HK-2 (cell line): Measurements from ENCODE around the gene C11orf21.
A peak's percentile ranks its signal among the peaks of the same experiment; 100 is the strongest.
"Not testable (repeated sequence)": the region's sequence is repeated elsewhere in the genome, so short reads cannot be mapped to it uniquely, and the experiment has no call there.

Source experiments
- DNase-seq: peaks from one replicate; pipeline ENCODE4 v3.0.0-alpha.2; 2018; ENCODE audit not compliant: unreplicated experiment

Gene C11orf21

GRCh38 chr11:2301631-2302305 is at the start of gene C11orf21, which contains the start of gene TSPAN32:
Gene C11orf21 (minus strand): TSS chr11:2301918. CDS start chr11:2301808, 110 bp downstream.
Gene TSPAN32 (plus strand): TSS chr11:2302013. CDS start chr11:2302150, 137 bp downstream.
- peak; percentile 53 for DNase-seq

DNA sequence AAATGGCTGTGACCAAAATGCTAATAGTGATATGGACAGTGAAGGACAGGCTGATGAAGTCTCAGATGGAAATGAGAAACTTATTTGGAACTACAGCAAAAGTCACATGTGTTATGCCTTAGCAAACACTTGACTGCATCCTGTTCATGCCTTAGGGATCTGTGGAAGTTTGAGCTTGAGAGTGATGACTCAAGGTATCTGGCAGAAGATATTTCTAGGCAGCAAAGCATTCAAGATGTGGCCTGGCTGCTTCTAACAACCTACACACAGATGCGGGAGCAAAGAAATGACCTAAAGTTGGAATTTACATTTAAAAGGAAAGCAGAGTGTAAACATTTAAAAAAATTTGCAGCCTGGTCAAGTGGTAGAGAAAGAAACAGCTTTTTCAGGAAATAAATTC is 47.3 kb upstream of the C11orf21 start:
- no peak for DNase-seq

GRCh38 chr11:2347308-2347830 is 45.7 kb upstream of the C11orf21 start:
- no peak for DNase-seq

GRCh38 chr11:2346586-2347307 is 45.0 kb upstream of the C11orf21 start:
- DNase-seq: no peak

DNA sequence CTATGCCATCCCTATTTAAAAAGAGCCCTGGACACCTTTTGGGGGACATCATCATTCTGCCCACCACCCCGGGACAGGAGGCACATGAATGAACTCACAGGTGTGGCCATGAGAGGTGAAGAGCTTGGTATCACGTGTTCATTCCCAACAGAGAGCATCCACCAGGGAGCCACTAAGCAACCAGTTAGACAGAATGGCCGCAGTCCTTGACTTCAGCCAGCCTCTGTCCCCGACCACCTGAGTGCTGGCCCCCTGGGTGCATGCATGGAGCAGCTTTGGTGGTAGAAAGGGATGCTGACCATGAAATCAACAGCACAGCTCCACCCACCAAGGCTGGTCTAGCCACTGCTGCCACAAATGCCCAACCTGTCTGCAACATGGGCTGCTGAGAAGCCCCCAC is 44.3 kb upstream of the C11orf21 start:
- DNase-seq: no peak

DNA sequence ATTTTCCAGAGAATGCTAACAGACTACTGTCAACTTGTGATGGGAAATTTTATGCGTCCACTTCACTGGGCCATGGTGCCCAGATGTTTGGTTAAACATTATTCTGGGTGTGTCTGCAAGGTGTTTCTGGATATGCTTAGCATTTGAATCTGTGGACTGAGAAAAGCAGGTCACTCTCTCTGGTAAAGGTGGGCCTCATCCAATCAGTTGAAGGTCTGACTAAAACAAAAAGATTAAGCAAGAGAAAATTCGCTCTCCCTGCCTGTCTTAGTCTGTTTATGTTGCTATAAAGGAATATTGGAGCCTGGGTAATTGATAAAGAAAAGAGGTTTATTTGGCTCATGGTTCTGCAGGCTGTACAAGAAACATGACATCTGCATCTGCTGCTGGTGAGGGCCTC is 43.3 kb upstream of the C11orf21 start:
- no peak for DNase-seq

DNA sequence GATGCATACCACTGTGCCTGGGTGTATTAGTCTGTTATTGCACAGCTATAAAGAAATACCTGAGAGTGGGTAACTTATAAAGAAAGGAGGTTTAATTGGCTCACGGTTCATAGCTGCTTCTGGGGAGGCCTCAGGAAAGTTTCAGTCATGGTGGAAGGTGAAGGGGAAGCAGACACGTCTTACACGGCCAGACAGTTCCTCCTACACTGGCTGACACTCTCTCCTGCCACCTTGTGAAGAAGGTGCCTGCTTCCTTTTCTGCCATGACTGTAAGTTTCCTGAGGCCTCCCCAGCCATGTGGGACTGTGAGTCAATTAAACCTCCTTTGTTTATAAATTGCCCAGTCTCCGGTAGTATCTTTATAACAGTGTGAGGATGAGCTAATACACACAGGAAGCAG is 41.8 kb upstream of the C11orf21 start:
- no peak for DNase-seq

DNA sequence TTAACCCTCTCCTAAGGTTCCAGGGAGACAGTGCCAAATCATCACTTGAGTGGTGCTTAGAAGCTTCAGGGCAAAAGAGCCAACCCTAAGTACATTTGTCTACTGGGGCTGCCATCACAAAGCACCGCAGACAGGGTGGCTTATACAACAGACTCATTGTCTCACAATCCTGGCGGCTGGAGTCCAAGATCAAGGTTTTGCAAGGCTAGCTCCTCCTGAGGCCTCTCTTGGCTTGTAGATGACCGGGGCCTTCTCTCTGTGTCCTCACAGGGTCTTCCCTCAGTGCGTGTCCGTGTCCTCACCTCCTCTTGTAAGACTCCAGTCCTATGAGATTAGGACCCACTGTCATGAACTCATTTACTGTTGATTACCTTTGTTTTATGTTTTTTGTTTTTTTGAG is 41.3 kb upstream of the C11orf21 start:
- DNase-seq: no peak

- DNase-seq: no peak
These were observed 40.8 kb upstream of the C11orf21 start for GRCh38 chr11:2342557-2342956.

GRCh38 chr11:2338760-2339159 is 37.0 kb upstream of the C11orf21 start:
- not testable (repeated sequence) for DNase-seq

DNA sequence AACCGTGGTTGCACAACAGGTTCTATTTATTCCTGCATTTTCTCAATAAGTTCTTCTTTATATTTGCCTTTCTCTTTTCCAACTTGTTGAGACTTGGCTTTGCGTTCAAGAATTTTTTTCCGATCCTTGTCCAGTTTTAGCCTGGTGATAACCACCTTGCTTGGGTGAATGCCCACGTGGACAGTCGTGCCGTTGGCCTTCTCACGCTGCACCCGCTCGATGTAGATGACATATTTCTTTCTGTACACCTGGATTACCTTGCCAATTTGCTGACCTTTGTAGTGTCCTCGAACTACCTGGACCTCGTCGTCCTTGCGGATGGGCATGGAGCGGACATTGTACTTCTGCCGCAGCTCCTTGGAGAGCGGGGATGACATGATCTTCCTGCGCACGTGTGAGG is 33.6 kb upstream of the C11orf21 start:
- DNase-seq: not testable (repeated sequence)

- DNase-seq: not testable (repeated sequence)
These were observed 31.9 kb upstream of the C11orf21 start for GRCh38 chr11:2333486-2334205.

- DNase-seq: not testable (repeated sequence)
These were observed 30.9 kb upstream of the C11orf21 start for GRCh38 chr11:2332569-2332968.

GRCh38 chr11:2331404-2331803 is 29.7 kb upstream of the C11orf21 start:
- no peak for DNase-seq

DNA sequence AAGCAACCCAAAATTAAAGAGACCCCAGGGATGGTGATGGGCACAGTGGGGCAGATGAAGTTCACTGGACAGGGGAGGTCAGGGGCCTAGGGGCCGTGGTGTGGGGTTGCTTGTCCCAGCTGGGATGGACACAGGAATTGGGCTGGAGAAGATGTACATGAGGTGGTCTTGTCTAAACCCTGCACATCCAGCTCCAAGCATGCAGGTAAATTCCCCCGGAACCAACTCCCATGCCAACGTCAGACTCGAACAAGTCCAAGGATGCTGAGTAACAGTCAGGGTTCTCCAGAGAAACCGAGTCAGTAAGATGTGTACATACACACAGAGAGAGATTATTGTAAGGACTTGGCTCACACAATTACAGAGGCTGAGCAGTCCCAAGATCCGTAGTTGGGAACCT is 29.0 kb upstream of the C11orf21 start:
- DNase-seq: no peak

- DNase-seq: no peak
These were observed 27.8 kb upstream of the C11orf21 start for GRCh38 chr11:2329551-2329950.

DNA sequence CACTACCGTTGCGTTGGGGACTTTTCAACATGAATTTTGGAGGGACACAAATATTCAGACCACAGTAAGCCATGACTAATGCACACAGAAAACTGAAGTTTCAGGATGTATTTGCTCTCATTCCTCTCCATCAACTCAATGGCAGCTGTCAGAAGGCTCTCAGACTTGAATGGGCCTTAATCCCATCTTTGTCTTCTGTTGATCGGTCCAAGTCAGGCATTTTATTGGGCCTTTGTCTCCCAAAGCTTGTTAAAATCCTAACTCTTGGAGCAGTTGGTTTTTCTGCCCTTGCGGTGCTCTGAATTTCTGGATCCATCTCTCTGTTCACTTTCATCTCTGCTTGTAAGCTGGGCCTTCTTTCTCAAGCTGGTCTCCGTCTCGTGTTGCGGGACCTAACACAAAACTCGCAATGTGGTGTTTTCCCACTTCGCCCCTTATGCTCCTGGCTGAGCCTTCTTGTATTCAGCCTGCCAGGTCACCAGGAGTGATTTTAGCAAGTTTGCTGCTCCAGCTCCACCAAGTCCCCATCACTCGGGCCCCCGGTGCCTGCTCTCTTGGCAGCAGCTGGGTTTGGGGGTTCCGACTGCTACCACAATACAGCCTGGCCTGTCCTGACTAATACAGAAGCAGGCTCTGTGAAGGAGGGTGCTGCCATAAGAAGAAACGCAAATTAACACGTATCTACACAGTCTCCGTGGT is 27.1 kb upstream of the C11orf21 start:
- no peak for DNase-seq

- no peak for DNase-seq
These were observed 26.3 kb upstream of the C11orf21 start for GRCh38 chr11:2328021-2328420.

GRCh38 chr11:2327032-2327431 is 25.3 kb upstream of the C11orf21 start:
- DNase-seq: no peak

GRCh38 chr11:2325719-2326118 is 24.0 kb upstream of the C11orf21 start:
- DNase-seq: no peak

DNA sequence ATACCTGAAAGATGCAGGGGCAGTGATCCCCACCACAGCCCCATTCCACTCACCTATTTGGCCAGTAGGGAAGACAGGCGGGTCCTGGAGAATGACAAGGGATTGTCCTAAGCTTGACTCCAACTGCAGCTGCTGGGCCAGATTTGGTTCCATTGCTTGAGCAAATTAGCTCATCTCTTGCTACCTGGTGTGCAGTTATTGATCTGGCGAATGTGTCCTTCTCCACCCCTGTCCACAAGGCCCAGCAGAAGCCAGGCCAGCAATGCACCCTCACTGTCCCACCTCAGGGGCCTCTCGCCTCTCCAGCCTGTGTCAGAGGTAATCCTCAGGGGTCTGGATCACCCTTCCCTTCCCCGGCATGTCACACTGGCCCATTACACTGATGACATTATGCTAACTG is 23.4 kb upstream of the C11orf21 start:
- no peak for DNase-seq

- no peak for DNase-seq
These were observed 19.6 kb upstream of the C11orf21 start for GRCh38 chr11:2321311-2321683.
